Measurements from ENCODE around the gene ATG7.
"Not testable (repeated sequence)": the region's sequence is repeated elsewhere in the genome, so short reads cannot be mapped to it uniquely, and the experiment has no call there.

The ATG7 gene

DNA sequence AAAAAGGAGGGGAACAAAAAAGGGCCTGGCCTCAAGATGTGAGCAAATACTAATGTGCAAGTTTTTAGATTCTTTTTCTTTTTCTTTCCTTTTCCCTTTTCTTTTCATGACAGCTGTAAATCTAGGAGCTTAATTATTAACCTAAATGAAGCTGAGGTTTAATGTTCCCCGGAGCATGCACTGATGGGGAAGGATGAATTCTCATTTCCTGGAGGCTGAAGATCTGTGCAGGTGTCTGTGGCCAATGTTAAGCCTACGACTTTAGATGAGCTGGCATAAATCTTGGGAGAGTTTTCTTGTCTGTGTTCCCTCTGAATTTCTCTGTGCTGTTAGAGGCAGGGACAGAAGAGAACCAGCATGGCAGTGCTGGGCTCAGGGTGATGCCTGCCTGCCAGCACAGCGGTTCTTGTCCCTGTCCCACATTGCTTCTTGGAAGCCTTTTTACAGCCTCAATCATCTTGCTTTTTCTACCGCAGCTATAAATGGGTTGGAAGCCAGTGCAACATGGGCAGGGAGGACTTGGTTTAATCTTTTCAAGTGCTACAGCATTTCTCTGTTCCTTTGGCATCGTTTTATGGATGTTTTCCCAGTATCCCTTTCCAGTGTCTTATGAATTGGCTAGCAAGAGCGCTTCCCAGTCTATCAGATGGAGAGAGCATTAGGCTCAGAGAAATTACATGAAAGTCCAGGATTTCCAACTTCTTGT lies 119.1 kb downstream of the ATG7 start:
- no peak for DNase-seq

DNA sequence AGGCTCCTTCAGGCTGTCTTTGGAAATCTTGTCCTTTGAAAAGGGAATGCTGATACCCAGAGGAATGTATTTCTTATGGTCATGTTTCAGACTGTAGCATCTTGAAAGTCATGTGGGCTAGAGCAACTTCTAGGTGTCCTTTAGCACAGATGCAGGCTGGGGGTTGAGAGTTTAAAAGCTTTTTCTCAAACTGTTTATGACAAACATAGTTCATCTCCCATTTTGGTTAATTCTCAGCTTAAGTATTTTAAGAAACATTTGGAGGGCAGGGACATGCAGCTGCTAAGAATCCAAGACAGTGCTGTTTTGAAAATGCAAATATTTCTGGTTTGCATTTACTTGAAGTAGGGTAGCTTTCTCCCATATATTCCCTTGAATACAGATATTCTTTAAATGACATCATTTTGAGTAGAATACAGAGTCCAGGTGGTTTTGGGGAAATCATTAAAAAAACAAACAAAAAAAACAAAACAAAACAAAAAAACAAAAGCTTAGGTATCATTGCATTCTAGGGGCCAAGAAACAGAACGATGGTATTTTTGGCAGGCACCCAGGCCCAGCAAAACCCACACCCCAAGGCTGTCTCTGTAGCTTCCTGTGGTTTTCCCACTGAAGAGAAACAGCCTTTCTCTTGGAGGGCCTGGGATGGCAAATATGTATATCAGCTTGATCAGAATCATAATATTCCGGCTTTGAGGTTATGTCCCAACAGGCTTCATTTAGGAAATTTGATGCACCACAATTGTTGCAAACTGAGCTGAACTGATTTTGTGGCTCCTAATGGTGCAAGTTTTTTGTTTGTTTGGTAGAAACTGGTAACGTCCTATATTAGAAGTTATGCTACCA lies 120.0 kb downstream of the ATG7 start:
- no peak for DNase-seq

DNA sequence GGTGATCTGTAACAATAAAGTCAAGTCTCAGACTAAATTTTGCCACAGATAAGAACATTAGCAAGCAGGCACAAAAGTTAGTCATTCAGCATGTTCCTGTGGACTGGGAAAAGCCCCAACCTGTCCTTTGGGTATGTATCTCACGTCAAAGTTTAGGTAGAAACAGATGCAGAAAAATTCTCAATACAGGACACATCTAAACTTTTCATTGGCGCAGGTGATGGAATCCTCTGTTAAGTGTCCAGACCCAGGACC lies 120.6 kb downstream of the ATG7 start:
- no peak for DNase-seq

DNA sequence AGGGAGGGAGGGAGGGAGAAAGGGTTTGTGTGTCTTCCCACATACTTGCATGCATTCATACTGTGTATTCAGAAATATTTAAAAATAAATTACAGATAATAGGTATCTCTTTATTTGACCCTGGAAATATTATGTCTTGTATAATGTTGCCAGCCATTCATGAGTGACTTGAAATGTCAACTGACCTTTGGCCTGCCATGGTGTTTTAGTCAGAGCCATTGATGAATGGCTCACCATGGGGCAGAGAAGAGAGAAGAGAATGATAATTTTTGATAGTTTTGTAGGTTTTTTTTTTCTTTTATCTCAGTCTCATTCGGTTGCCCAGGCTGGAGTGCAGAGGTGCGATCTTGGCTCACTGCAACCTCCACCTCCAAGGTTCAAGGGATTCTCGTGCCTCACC lies 121.2 kb downstream of the ATG7 start:
- no peak for DNase-seq

DNA sequence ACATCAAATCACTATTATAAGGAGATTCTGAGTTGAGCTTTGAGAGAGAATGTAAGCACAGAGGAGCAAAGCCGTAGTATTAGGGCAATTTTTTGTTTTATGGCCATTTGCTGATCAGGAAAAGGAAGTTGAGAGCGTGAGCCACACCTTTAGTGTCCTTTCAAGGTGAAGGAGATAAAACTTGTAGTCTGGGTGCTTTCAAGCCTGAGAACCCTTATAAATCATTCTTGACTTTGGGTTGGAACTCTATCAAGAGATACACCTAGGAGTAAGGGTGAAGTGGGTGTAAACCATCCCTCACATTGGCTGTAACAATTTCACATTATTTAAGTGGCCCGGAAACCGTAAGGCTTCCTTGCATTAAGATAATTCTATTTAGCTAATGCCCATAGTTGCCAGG lies 122.2 kb downstream of the ATG7 start:
- no peak for DNase-seq

DNA sequence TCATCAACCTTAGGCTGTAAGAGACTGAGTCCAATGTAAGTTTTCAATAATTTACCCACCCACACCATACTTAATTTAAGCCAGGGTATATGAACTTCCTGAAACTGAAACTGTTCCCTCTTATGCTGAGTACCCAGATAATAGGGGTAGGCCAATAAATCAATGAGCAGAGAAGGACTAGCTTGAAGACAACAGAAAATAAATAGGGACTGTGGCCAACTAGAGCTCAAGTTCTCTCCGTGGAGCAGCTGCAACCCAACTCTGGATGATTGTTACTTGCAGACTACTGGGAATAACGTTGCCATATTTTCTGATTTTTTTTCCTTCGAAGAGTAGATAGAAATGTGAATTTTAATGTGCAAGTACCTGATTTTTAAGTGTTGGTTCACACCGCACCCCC lies 128.0 kb downstream of the ATG7 start:
- DNase-seq = no peak

DNA sequence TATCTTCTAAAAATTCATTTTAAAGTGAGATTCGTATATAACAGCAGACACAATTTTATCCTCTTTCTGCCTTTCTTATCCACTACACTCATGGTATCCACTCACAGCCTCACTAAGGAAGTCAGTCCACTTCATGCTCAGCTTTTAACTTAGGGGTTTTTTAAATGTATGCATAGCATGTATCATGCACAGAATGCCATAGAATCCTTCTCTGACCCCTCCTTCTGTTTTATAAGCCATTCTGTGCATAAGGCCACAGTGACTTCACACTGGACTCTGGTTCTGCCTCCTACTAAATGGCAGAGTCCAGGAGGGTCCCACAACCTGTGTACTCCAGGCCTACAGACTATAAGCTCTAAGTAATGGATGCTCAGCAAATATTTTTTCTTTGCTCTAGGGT lies 129.2 kb downstream of the ATG7 start:
- DNase-seq = no peak

DNA sequence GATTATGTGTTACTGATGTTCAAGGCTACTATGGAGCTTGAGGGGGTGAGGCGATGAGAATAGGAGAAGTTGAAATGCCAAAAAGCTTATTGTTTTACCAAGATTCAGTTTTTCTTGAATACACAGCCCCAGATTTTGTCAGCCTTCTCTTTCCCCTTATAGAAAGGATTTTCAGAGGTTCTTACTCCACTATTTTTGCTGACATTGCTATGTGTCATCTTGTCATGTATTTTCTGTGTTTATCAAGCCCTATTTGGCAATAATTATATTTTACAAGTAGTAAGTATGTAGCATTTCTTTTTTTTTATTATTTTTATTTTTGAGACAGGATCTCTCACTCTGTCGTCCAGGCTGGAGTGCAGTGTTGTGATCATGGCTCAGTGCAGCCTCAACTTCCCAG lies 133.1 kb downstream of the ATG7 start:
- no peak for DNase-seq

DNA sequence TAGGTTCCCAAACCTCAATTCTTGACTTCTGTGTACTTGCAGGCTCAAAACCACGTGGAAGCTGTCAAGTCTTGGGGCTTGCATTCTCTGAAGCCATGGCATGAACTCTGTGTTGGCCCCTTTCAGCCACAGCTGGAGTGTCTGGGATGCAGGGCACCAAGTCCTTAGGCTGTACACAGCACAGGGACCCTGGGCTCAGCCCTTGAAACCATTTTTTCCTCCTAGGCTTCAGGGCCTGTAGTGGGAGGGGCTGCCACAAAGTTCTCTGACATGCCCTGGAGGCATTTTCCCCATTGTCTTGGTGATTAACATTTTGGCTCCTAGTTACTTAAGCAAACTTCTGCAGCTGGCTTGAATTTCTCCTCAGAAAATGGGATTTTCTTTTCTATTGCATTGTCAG lies 135.4 kb downstream of the ATG7 start:
- no peak for DNase-seq

DNA sequence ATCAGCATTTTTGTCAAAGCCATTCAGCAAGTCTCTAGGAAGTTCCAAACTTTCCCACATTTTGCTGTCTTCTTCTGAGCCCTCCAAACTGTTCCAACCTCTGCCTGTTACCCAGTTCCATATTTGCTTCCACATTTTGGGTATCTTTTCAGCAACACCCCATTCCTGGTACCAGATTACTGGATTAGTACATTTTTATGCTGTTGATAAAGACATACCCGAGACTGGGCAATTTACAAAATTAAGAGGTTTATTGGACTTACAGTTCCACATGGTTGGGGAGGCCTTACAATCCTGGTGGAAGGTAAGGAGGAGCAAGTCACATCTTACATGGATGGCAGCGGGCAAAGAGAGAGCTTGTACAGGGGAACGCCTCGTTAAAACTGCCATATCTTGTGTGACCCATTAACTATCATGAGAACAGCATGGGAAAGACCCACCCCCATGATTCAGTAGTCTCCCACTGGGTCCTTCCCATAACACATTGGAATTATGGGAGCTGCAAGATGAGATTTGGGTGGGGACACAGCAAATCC lies 136.2 kb downstream of the ATG7 start:
- DNase-seq = not testable (repeated sequence)

DNA sequence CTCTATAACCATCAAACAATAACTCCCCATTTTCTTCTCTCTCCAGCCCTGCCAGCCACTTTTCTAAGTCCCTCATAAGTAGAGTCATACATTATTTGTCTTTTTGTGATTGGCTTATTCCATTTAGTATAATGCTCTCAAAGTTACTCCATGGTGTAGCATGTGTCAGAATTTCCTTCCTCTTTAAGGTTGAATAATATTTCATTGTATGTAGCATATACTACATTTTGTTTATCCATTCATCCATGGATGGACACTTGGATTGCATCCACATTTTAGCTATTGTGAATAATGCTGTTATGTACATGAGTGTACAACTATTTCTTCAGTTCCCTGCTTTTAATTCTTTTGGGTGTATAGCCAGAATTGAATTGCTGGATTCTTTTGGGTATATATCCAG lies 138.4 kb downstream of the ATG7 start:
- DNase-seq = no peak

DNA sequence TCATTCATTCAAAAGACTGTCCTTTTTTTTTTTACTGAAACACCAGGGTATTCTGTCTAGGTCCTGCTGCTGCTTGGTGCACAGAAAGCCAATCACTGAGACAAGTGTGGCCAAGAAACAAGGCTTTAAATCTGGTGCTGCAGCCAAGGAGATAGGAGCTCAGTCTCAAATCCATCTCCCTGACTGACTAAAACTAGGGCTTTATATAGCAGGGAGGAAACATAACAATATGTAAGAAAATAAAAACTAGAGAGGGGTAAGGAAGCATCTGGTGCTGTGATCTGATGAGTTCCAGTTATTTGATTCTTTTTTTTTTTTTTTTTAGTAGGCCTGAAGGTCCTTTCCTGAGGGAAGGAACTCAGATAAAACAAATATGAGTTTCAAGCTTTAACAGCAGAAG lies 139.8 kb downstream of the ATG7 start:
- DNase-seq = no peak

DNA sequence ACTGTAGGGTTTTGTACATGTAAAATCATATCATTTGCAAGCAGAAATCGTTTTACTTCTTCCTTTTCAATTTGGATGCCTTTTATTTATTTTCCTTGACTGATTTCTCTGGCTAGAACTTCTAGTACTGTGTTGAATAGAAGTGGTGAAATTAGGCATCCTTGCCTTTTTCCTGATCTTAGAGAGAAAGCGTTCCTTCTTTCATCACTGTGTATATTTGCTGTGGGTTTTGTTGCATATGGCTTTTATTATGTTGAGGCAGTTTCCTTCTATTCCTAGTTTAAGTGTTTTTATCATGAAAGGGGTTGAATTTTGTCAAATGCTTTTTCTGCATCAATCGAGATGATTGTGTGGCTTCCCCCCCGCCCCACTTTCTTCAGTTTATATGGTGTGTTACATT lies 140.9 kb downstream of the ATG7 start:
- no peak for DNase-seq

DNA sequence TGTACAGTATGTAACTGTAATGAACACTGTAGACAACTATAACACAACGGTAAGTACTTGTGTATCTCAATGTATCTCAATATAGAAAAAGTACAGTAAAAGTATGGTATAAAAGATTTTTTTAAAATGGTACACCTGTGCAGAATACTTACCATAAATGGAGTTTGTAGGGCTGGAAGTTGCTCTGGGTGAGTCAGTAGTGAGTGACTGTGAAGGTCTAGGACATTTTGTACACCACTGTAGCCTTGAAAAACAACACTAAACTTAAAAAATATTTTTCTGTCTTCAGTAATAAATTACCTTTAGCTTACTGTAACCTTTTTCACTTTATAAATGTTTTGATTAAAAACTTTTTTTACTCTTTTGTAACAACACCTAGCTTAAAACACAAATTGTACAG lies 142.9 kb downstream of the ATG7 start:
- DNase-seq = no peak

DNA sequence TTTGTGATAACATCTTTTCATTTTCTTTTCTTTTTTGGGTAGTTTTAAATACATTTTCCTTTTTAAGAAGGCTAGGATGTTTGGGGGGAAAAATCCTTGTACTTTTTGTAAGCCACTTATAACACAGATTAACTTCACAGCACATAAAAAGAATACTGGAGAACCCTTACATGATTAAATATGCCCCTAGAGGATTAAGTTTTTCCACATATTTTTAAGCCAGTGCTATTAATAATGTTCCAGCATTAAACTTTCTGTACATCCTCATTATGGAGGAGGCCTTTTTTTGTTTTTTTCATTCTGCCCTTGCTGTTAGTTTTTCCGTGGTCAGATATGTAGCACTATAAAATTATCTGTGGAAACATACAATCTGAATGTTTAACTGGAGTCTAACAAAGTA lies 147.9 kb downstream of the ATG7 start:
- DNase-seq = no peak

DNA sequence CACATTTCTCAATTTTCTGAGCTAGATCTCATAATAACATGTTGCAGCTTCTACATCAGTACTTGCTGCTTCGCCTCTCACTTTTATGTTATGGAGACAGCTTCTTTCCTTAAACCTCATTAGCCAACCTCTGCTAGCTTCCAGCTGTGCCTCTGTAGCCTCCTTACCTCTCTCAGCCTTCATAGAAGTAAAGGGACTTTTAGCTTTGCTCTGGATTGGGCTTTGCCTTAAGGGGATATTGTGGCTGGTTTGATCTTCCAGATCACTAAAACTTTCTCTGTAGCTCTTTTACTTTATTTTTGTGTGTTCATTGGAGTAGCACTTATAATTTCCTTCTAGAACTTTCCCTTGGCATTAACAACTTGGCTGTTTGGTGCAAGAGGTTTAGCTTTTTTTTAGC lies 150.1 kb downstream of the ATG7 start:
- no peak for DNase-seq

DNA sequence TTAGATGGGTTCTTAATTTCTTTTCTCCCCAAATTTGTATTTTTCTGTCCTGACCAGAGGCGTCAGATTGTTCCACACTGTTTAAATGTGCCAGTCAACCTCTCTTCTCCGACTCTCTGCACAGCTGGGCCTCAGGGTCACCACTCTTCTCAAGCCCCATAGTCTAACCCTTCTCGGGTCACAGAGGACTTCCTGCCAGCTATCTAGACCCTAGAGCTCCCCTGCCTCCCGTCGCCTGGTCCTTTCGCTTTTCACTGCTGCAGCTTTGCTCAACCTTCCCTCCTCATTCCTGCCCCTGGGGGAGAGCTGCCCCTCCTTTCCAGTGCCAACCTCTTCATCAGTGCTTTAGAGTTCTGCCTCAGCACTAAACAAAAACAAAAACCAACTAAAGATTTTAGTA lies 151.7 kb downstream of the ATG7 start:
- no peak for DNase-seq

DNA sequence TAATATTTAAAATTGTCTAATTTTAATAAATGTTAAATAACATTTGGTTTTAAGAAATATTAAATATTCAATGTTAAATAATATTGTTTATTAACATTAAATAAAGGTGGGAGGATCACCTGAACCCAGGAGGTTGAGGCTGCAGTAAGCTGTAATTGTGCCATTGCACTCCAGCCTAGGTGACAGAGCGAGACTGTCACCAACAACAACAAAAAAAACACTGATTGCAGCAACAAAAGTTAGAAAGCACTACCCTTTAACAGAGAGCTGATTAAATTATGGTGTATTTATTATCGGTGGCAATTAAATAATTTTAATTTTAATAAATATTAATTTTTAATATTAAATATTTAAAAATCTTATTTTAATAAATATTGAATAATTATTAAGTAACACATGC lies 152.1 kb downstream of the ATG7 start:
- no peak for DNase-seq

DNA sequence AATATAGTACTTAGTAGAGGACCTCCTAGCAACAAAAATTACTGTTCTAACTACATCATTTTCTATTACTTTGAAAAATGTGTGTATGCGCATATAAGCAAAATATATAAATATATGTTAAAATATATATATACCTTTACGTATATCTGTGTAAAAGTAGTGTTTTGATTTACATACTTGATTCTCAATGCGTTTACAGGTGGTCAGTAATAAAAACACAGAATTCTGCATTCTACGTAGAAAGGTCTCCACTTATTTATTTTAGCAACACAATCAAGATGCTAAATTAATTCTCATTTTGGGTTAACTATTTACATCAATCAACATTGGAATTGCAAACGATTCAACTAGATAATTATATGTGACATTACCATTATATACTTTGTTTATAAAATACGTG lies 158.0 kb downstream of the ATG7 start:
- no peak for DNase-seq

DNA sequence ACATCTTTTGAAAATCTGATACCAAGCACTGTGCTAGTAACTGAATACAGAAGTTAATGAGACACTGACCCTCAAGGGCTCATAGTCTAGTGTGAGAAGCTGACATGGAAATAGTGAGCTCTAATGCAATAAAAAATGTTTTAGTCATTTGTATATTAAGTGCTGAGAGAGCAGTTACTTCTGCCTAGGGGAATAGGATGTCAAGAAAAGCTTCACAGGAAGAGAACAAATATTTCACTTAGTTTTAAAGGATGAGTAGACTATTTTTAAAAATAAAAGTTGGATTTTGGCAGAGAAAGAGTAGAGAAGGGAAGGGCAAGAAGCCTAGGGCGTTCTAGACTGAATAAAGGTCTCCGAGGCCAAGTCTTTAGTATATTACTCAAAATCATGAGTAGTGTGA lies 158.4 kb downstream of the ATG7 start:
- DNase-seq = no peak

DNA sequence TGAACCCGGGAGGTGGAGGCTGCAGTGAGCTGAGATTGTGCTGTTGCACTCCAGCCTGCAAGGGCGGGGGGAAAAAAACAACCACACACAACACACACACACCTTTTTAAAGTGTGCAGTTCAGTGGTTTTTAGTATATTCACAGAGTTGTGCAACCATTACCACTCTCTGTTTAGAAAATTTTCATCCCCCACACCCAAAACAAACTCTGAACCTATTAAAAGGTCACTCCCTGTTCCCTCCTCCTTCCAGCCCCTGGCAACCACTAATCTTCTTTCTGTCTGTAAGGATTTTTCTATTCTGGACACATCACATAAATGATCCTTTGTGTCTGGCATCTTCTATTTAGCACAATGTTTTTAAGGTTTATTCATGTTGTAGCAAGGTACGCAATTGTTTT lies 159.1 kb downstream of the ATG7 start:
- DNase-seq = no peak

DNA sequence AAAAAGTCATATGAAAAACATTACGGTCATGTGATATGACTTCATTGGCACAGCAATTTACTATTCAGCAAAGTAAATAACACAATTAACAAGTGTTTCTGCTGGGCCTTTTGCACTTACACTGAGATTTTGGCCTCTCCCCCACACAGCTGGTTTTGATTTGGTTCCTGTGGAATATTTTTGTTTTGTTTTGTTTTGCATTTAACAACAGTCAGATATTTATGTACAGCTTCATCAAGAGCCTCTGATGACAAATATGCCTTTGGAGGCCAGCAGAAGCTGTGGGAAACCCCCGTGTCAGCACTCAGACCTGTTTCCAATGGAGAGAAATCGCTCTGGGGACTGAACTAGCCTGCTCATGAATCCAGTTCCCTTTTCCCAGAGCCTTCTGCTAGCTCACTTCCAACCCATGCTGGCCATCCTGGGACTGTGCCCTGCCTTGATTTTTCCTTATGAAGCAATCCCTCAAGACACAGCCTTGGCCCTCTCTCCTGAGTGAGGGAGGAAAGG lies 161.9 kb downstream of the ATG7 start:
- no peak for DNase-seq

DNA sequence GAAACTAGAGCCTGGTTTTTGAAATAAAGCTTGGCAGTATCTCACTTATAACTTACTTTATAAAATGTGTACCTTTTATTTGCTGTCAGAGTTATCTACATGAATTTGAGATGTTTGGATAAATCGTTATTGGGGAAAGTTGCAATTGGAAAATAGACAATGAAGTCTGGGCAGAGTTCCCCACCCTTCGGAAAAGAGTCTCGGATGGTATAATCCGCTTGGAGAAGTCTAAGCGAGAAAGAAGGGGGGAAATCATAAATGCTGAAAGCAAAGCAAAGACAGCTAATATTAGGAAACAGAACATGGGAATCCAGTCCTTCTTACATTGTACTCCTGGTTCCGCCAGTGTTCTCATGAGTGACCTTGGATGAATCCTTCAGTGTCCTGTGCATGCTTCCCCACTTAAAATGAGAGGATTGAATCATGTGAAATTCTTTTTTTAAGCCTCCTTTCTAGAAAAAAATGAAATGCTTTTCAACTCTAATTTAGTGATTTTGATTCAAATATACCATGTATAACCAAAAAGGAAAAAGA lies 162.4 kb downstream of the ATG7 start:
- no peak for DNase-seq

DNA sequence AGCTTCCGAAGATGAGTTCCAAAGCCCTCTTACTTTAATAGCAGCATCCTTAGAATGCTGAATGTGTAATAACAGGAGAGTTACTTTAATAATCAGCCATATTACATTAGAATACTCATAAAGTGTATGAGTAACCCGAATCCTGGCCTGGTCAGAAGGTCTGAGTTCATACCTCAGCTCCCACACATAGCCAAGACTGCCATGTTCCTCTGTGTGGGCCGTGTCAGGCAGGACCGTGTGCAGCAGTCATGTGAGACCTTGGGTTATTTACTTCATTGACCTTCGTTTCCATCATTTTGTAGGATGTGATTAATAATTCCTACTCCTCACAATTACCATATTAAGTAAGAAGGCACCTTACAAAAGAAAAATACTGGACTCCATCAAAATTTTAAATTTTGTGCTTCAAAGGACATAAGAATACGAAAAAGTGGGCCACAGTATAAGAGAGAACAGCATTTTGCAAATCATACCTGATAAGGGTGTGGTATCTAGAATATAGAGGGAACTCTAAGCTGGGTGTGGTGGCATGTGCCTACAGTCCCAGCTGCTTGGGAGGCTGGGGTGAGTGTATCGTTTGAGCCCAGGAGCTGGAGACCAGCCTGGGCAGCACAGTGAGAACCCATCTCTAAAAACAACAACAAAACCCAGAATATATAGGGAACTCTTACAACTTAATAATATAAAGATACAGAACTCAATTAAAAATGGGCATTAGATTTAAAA lies 163.4 kb downstream of the ATG7 start:
- no peak for DNase-seq
